ENCODE measurements around the gene UCK2.

DNA sequence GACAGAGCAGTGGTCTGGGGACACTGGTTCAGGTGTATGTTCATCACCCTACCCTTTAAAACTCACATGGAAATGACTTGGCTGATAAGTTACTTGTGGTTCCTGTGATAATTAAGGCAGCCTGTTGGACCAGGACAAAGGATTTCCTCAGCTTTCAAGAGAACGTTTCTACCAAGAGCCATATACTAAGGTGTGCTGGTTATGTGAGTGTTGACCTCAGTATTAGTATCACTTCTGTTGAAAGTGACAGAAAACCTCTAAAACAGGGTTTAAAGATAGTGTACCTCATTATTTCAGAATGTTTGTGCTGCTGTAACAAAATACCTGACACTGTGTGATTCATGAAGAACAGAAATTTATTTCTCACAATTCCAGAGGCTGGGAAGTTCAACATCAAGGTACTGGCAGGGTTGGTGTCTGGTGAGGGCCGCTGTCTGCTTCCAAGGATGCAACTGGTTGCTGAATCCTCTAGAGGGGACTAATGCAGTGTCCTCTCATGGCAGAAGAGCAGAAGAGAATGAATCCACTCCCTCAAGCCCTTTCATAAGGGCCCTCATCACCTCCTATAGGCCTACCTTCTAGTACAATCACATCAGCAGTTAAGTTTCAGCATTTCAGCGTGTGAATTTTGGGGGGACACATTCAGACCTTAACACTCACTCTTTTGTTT is 54.9 kb downstream of the UCK2 start:
- TF ChIP-seq, protein P1, sequence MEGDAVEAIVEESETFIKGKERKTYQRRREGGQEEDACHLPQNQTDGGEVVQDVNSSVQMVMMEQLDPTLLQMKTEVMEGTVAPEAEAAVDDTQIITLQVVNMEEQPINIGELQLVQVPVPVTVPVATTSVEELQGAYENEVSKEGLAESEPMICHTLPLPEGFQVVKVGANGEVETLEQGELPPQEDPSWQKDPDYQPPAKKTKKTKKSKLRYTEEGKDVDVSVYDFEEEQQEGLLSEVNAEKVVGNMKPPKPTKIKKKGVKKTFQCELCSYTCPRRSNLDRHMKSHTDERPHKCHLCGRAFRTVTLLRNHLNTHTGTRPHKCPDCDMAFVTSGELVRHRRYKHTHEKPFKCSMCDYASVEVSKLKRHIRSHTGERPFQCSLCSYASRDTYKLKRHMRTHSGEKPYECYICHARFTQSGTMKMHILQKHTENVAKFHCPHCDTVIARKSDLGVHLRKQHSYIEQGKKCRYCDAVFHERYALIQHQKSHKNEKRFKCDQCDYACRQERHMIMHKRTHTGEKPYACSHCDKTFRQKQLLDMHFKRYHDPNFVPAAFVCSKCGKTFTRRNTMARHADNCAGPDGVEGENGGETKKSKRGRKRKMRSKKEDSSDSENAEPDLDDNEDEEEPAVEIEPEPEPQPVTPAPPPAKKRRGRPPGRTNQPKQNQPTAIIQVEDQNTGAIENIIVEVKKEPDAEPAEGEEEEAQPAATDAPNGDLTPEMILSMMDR (IDR thresholded peaks at IDR 0.05) = no peak
- no peak for TF ChIP-seq POLR2AphosphoS5 (IDR thresholded peaks at IDR 0.05)
- no peak for TF ChIP-seq POLR2A (IDR thresholded peaks at IDR 0.05)
- TF ChIP-seq EP300 (IDR thresholded peaks at IDR 0.05) = no peak

Data from sigmoid colon (tissue), 4 donors.